GM18499 (cell line): ENCODE results near the gene PRRC1.

Experiments
- ATAC-seq: cut with Tn5 transposase; IDR thresholded peaks from one replicate; pipeline ENCODE4 v1.9.1; 2021; ENCODE audit warnings: moderate number of reproducible peaks; ENCODE audit not compliant: insufficient read depth, unreplicated experiment

The PRRC1 gene

GRCh38 chr5:127517480-127518318 lies at the start of gene PRRC1:
Gene PRRC1 (plus strand): TSS chr5:127517640. CDS start chr5:127523480, 5,840 bp downstream.
- peak; percentile 70 for ATAC-seq

- ATAC-seq: no peak
Measured at GRCh38 chr5:127471211-127471610, 46.2 kb upstream of the PRRC1 start.

- ATAC-seq: no peak
Measured at GRCh38 chr5:127472700-127473099, 44.7 kb upstream of the PRRC1 start.

GRCh38 chr5:127486471-127486870 lies 31.0 kb upstream of the PRRC1 start:
- no peak for ATAC-seq

- peak; percentile 60 for ATAC-seq
Measured at GRCh38 chr5:127492854-127493738, 24.3 kb upstream of the PRRC1 start.

GRCh38 chr5:127498548-127498947 lies 18.9 kb upstream of the PRRC1 start:
- ATAC-seq: no peak

- ATAC-seq: no peak
Measured at GRCh38 chr5:127505905-127506304, 11.5 kb upstream of the PRRC1 start.

- no peak for ATAC-seq
Measured at GRCh38 chr5:127506616-127507015, 10.8 kb upstream of the PRRC1 start.

- no peak for ATAC-seq
Measured at GRCh38 chr5:127508644-127509373, 8.6 kb upstream of the PRRC1 start.

- no peak for ATAC-seq
Measured at GRCh38 chr5:127513408-127513970, 4.0 kb upstream of the PRRC1 start.

GRCh38 chr5:127514816-127515215 lies 2.6 kb upstream of the PRRC1 start:
- ATAC-seq: no peak

- no peak for ATAC-seq
Measured at GRCh38 chr5:127515693-127516440, 1.6 kb upstream of the PRRC1 start.

GRCh38 chr5:127517110-127517479 lies 345 bp upstream of the PRRC1 start:
- peak; percentile 19 for ATAC-seq

- peak; percentile 32 for ATAC-seq
Measured at GRCh38 chr5:127518319-127518621, 830 bp downstream of the PRRC1 start.

- no peak for ATAC-seq
Measured at GRCh38 chr5:127519527-127519926, 2.1 kb downstream of the PRRC1 start.

GRCh38 chr5:127521138-127521770 lies 3.8 kb downstream of the PRRC1 start:
- ATAC-seq: no peak

GRCh38 chr5:127525181-127525580 lies 7.7 kb downstream of the PRRC1 start:
- ATAC-seq: no peak

GRCh38 chr5:127529904-127530682 lies 12.7 kb downstream of the PRRC1 start:
- no peak for ATAC-seq

GRCh38 chr5:127536687-127537086 lies 19.2 kb downstream of the PRRC1 start:
- ATAC-seq: no peak
